K562 (cell line): ENCODE data around the gene SMIM45.

Source experiments
- ADNP ChIP-seq: fragments of 200-800 bp; sonication (Bioruptor generic); IDR thresholded peaks from 2 replicates; pipeline ENCODE4 v1.6.1; 2016; ENCODE audit warnings: missing genetic modification characterization, missing compliant biosample characterization
- EGR1 ChIP-seq: fragments of 450-650 bp; conservative IDR thresholded peaks from 2 replicates; pipeline ENCODE4 v1.6.1; 2017; ENCODE audit warnings: mild to moderate bottlenecking
- ELF2 ChIP-seq: fragments of 250-450 bp; sonication (Bioruptor Pico); IDR thresholded peaks from 2 replicates; pipeline ENCODE4 v1.5.0; 2021; ENCODE audit warnings: mild to moderate bottlenecking
- ESRRA ChIP-seq: fragments of 450-650 bp; IDR thresholded peaks from 2 replicates; pipeline ENCODE4 v1.6.1; 2014; ENCODE audit warnings: low read depth, mild to moderate bottlenecking, moderate library complexity, borderline replicate concordance
- SMAD1 ChIP-seq: fragments of 150-350 bp; IDR thresholded peaks from 2 replicates; pipeline ENCODE4 v1.6.1; 2014; ENCODE audit warnings: low read length, low read depth; ENCODE audit not compliant: partially characterized antibody
- TCF3 ChIP-seq: sonication (generic); formaldehyde crosslinking; IDR thresholded peaks from 2 replicates; pipeline ENCODE4 v1.4.0; 2020; ENCODE audit warnings: mild to moderate bottlenecking, missing genetic modification reagents
- TFAP4 ChIP-seq: sonication (generic); formaldehyde crosslinking; IDR thresholded peaks from 2 replicates; pipeline ENCODE4 v1.8.0; 2022; ENCODE audit warnings: missing genetic modification reagents, mild to moderate bottlenecking, moderate library complexity, borderline replicate concordance
- USF2 ChIP-seq: sonication (generic); formaldehyde crosslinking; IDR thresholded peaks from 2 replicates; pipeline ENCODE4 v1.5.0; 2020; ENCODE audit warnings: missing genetic modification reagents
- YY1 ChIP-seq, 3 experiments: IDR thresholded peaks; 2 replicates each; pipeline ENCODE4 v1.6.1; 2011; ENCODE audit warnings: low read length in 2 of 3, mild to moderate bottlenecking in 2 of 3, moderate library complexity in 2 of 3, borderline replicate concordance in 1 of 3, control low read depth in 1 of 3, low read depth in 1 of 3; ENCODE audit not compliant: insufficient read depth in 3 of 3, insufficient replicate concordance in 2 of 3, control insufficient read depth in 1 of 3, insufficient read length in 1 of 3; ENCODE audit errors: extremely low read depth in 1 of 3
- ZBTB40 ChIP-seq, 2 experiments: fragments of 450-650 bp in 1 of 2; sonication (generic) in 1 of 2; formaldehyde crosslinking in 1 of 2; IDR thresholded peaks; 2 replicates each; pipeline versions ENCODE4 v1.7.1 to v1.9.0; 2016 to 2022; ENCODE audit warnings: inconsistent platforms in 1 of 2, mild to moderate bottlenecking in 1 of 2, missing genetic modification reagents in 1 of 2
- ZNF134 ChIP-seq: fragments of 250-450 bp; sonication (Bioruptor Pico); conservative IDR thresholded peaks from 2 replicates; pipeline ENCODE4 v1.4.0; 2020
- ZNF146 ChIP-seq: IDR thresholded peaks from one replicate; pipeline ENCODE4 v1.6.1; 2018; ENCODE audit warnings: missing compliant biosample characterization; ENCODE audit not compliant: unreplicated experiment
- ZNF165 ChIP-seq: fragments of 250-450 bp; sonication (Bioruptor Pico); IDR thresholded peaks from 2 replicates; pipeline ENCODE4 v1.4.0; 2020; ENCODE audit warnings: borderline replicate concordance
- ZNF212 ChIP-seq: fragments of 450-650 bp; formaldehyde crosslinking; IDR thresholded peaks from 2 replicates; pipeline ENCODE4 v1.4.0; 2020; ENCODE audit warnings: mild to moderate bottlenecking
- ZNF274 ChIP-seq: IDR thresholded peaks from 2 replicates; pipeline ENCODE4 v1.6.1; 2011; ENCODE audit warnings: low read depth, mild to moderate bottlenecking, low read length, moderate library complexity, borderline replicate concordance
- ZNF57 ChIP-seq: fragments of 450-650 bp; formaldehyde crosslinking; IDR thresholded peaks from 2 replicates; pipeline ENCODE4 v1.4.0; 2020; ENCODE audit warnings: mild to moderate bottlenecking, moderate library complexity
- ZNF586 ChIP-seq: fragments of 450-650 bp; formaldehyde crosslinking; conservative IDR thresholded peaks from 2 replicates; pipeline ENCODE4 v1.4.0; 2020; ENCODE audit warnings: mild to moderate bottlenecking, moderate library complexity

Gene SMIM45

DNA sequence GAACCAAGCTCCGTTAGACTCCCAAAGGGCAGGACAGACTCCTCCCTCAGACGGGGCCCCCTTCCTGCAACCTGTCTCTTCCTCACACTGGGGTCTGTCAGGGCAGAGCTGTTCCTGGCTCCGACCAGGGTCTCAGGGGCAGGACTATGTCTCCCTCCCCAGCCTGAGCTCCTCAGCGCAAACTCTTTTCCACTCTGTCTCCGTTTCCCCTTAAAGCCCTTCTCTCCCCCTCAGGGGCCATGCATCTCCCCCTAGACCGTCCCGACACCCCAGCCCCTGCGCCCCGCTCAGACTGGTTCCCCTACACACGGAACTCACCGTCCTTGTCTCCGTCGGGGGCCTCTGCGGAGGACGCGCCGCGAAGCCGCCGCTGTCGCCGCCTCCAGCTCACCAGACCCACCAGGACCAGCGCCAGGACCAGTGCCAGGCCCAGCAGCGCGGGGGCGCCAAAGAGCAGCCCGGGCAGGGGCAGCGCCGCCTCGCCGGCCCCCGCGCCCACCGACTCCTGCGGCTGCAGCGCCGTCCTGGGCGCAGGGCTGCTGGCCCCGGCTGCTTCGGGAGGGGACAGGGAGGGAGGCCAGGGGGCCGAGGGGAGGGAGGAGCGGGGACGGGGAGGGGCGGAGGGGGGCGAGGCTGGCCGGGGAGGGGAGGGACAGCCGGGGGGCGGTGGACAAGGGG lies 26.0 kb upstream of the SMIM45 start (continued):
- TF ChIP-seq ZNF57 (CRISPR knock-in tag) (no peak), ZNF586 (CRISPR knock-in tag) (no peak), TFAP4 (CRISPR knock-in tag) (no peak), YY1 (IDR thresholded peaks at IDR 0.05; ENCODE audit: borderline replicate concordance in 1 of 3, control insufficient read depth in 1 of 3, extremely low read depth in 1 of 3, insufficient read depth in 3 of 3, insufficient read length in 1 of 3, insufficient replicate concordance in 2 of 3, low read depth in 1 of 3, low read length in 2 of 3) (no peak), ZNF146 (CRISPR knock-in tag) (no peak), ELF2 (CRISPR knock-in tag) (no peak), SMAD1 (no peak), USF2 (CRISPR knock-in tag) (no peak), ZBTB40 (IDR thresholded peaks at IDR 0.05) (peak; percentile 25; the same call in 1 of the 2 replicates), ZBTB40 (CRISPR knock-in tag; IDR thresholded peaks at IDR 0.05) (no peak), ZNF274 (no peak), EGR1 (0 out of 2 replicates have a peak, but pooled peaks have one; percentile 12), TCF3 (CRISPR knock-in tag) (no peak), ZNF212 (no peak), ZNF165 (no peak), ADNP (no peak), ESRRA (no peak), ZNF134 (CRISPR knock-in tag) (no peak)
